GM21515 (cell line): ENCODE measurements around the gene LAIR2.
A peak's percentile ranks its signal among the peaks of the same experiment; 100 is the strongest.
"Not testable (repeated sequence)": the region's sequence is repeated elsewhere in the genome, so short reads cannot be mapped to it uniquely, and the experiment has no call there.

Experiments used
- ATAC-seq: cut with Tn5 transposase; IDR thresholded peaks from one replicate; pipeline ENCODE4 v1.9.1; 2021; ENCODE audit not compliant: unreplicated experiment

The LAIR2 gene

GRCh38 chr19:54464044-54464629 lies 38.5 kb upstream of the LAIR2 start:
- peak; percentile 36 for ATAC-seq

- peak; percentile 41 for ATAC-seq
These were observed 37.8 kb upstream of the LAIR2 start for GRCh38 chr19:54464630-54465425.

GRCh38 chr19:54465426-54466109 lies 37.1 kb upstream of the LAIR2 start:
- no peak for ATAC-seq

GRCh38 chr19:54466110-54466480 lies 36.5 kb upstream of the LAIR2 start:
- not testable (repeated sequence) for ATAC-seq

- no peak for ATAC-seq
These were observed 33.1 kb upstream of the LAIR2 start for GRCh38 chr19:54469496-54469934.

- no peak for ATAC-seq
These were observed 32.2 kb upstream of the LAIR2 start for GRCh38 chr19:54470276-54470887.

- ATAC-seq, result no peak
These were observed 31.4 kb upstream of the LAIR2 start for GRCh38 chr19:54470991-54471782.

GRCh38 chr19:54473071-54473891 lies 29.4 kb upstream of the LAIR2 start, which contains the start of gene CDC42EP5:
Gene CDC42EP5, minus strand, starts transcription at chr19:54473296. Its CDS starts 7,749 bp downstream, at chr19:54465547.
- no peak for ATAC-seq

- no peak for ATAC-seq
These were observed 28.7 kb upstream of the LAIR2 start for GRCh38 chr19:54473892-54474372.

- no peak for ATAC-seq
These were observed 26.9 kb upstream of the LAIR2 start for GRCh38 chr19:54475706-54476105.

GRCh38 chr19:54477650-54478049 lies 25.0 kb upstream of the LAIR2 start:
- no peak for ATAC-seq

GRCh38 chr19:54478677-54479266 lies 23.9 kb upstream of the LAIR2 start:
- no peak for ATAC-seq

- ATAC-seq, result no peak
These were observed 22.6 kb upstream of the LAIR2 start for GRCh38 chr19:54480051-54480450.

GRCh38 chr19:54481326-54481930 lies 21.2 kb upstream of the LAIR2 start:
- no peak for ATAC-seq

GRCh38 chr19:54482889-54483288 lies 19.7 kb upstream of the LAIR2 start:
- ATAC-seq, result no peak

- no peak for ATAC-seq
These were observed 18.2 kb upstream of the LAIR2 start for GRCh38 chr19:54484451-54484850.

- ATAC-seq, result no peak
These were observed 16.8 kb upstream of the LAIR2 start for GRCh38 chr19:54485851-54486250.

- ATAC-seq, result no peak
These were observed 13.3 kb upstream of the LAIR2 start for GRCh38 chr19:54489341-54489740.

- ATAC-seq, result no peak
These were observed 12.9 kb upstream of the LAIR2 start for GRCh38 chr19:54489766-54490165.
